Measurements from ENCODE around the gene OR10T2.
A peak's percentile ranks its signal among the peaks of the same experiment; 100 is the strongest.
"Not testable (repeated sequence)": the region's sequence is repeated elsewhere in the genome, so short reads cannot be mapped to it uniquely, and the experiment has no call there.

OR10T2 gene

GRCh38 chr1:158398818-158399514 lies at the start of gene OR10T2:
Gene OR10T2, minus strand, starts transcription at chr1:158399466. Its CDS starts 0 bp downstream, at chr1:158399466.
- no peak within 1 kb of the TSS for H3K4me3 Mint-ChIP-seq

GRCh38 chr1:158445376-158445775 lies 46.1 kb upstream of the OR10T2 start:
- H3K27ac Mint-ChIP-seq, result no peak overlapping the region
- H3K9me3 Mint-ChIP-seq (ENCODE audit: low read depth), result no peaks in the 10 kb centered on the region

More at GRCh38 chr1:158398818-158399514, at the start of gene OR10T2:
- Mint-ChIP-seq H3K27ac (peak within 1 kb of the TSS; percentile 8), H3K4me1 (ENCODE audit: low read depth) (peaks cover 5% of the 10 kb centered on the region), H3K27me3 (peaks cover 14% of the 10 kb centered on the region), H3K9me3 (ENCODE audit: low read depth) (no peaks in the 10 kb centered on the region), H3K36me3 (no peaks in the 10 kb centered on the region)

DNA sequence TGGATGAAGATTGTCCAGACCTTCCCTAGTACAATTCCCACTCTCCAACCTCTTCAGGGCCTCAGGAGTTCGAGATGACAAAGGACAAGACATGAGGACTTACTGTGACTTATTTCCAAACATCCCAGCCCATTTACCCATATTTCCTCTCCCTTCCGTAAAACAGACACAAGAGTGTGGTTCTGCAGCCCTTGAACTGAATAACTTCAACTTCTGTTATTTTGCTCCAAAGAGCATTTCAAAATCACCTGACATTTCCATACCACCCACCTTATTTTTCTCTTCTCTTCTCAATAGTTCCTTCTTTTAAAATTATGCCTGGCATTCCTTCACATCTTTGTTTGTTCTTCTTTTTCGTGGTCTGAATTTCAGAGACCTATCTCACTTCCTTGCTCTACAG lies 35.5 kb upstream of the OR10T2 start:
- Mint-ChIP-seq H3K4me1 (ENCODE audit: low read depth) (no peaks in the 10 kb centered on the region), H3K4me3 (no peak overlapping the region), H3K36me3 (no peaks in the 10 kb centered on the region), H3K27me3 (peaks cover 15% of the 10 kb centered on the region), H3K27ac (no peak overlapping the region), H3K9me3 (ENCODE audit: low read depth) (no peaks in the 10 kb centered on the region)

More at GRCh38 chr1:158445376-158445775, 46.1 kb upstream of the OR10T2 start:
- Mint-ChIP-seq H3K36me3 (no peaks in the 10 kb centered on the region), H3K4me1 (ENCODE audit: low read depth) (no peaks in the 10 kb centered on the region), H3K27me3 (peaks cover 9% of the 10 kb centered on the region), H3K4me3 (no peak overlapping the region)

- H3K36me3 Mint-ChIP-seq; H3K4me1 Mint-ChIP-seq (ENCODE audit: low read depth); H3K4me3 Mint-ChIP-seq; H3K27ac Mint-ChIP-seq; H3K9me3 Mint-ChIP-seq (ENCODE audit: low read depth): not testable (repeated sequence)
- H3K27me3 Mint-ChIP-seq, result peaks cover 14% of the 10 kb centered on the region
Measured at GRCh38 chr1:158430163-158430562, 30.9 kb upstream of the OR10T2 start.

- Mint-ChIP-seq H3K27me3 (peaks cover 2% of the 10 kb centered on the region), H3K27ac (no peak within 1 kb of the TSS)
Measured at GRCh38 chr1:158426137-158426536, 26.9 kb upstream of the OR10T2 start, which contains the start of gene OR10K2. Gene OR10K2, minus strand, starts transcription at chr1:158426237. Its CDS starts 5,371 bp downstream, at chr1:158420866.

DNA sequence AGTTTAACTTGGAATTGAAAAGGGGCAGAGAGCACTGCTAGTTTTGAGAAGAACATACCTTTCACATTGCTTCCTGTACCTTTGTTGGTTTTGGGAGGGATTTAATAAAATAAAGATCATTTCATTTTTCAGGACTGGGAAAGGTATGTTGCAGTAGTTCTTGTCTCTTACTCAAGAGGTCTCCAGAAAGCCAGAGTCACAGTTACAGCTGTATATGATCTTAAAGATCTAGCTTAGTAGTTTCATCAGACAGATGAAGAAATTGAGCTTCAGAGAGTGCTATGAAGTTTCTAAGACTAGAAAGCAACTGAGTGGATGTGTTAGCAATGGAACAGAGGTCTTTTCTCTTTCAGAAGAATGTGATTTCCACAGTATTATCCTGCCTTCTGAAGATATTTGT lies 25.8 kb upstream of the OR10T2 start:
- Mint-ChIP-seq H3K36me3 (peaks cover 2% of the 10 kb centered on the region), H3K4me3 (no peak overlapping the region), H3K27me3 (peaks cover 2% of the 10 kb centered on the region), H3K4me1 (ENCODE audit: low read depth) (no peaks in the 10 kb centered on the region), H3K27ac (no peak overlapping the region), H3K9me3 (ENCODE audit: low read depth) (no peaks in the 10 kb centered on the region)

More at GRCh38 chr1:158426137-158426536, 26.9 kb upstream of the OR10T2 start, which contains the start of gene OR10K2:
- H3K36me3 Mint-ChIP-seq, result peaks cover 2% of the 10 kb centered on the region
- H3K9me3 Mint-ChIP-seq (ENCODE audit: low read depth), result no peaks in the 10 kb centered on the region
- H3K4me1 Mint-ChIP-seq (ENCODE audit: low read depth), result no peaks in the 10 kb centered on the region
- no peak within 1 kb of the TSS for H3K4me3 Mint-ChIP-seq

- Mint-ChIP-seq H3K9me3 (ENCODE audit: low read depth) (no peaks in the 10 kb centered on the region), H3K27ac (no peak overlapping the region), H3K36me3 (no peaks in the 10 kb centered on the region), H3K27me3 (peaks cover 2% of the 10 kb centered on the region), H3K4me1 (ENCODE audit: low read depth) (no peaks in the 10 kb centered on the region), H3K4me3 (no peak overlapping the region)
Measured at GRCh38 chr1:158422212-158422611, 22.9 kb upstream of the OR10T2 start.

GRCh38 chr1:158417586-158417985 lies 18.3 kb upstream of the OR10T2 start:
- H3K27me3 Mint-ChIP-seq, result peaks cover 2% of the 10 kb centered on the region
- no peak overlapping the region for H3K4me3 Mint-ChIP-seq
- no peaks in the 10 kb centered on the region for H3K4me1 Mint-ChIP-seq (ENCODE audit: low read depth)

DNA sequence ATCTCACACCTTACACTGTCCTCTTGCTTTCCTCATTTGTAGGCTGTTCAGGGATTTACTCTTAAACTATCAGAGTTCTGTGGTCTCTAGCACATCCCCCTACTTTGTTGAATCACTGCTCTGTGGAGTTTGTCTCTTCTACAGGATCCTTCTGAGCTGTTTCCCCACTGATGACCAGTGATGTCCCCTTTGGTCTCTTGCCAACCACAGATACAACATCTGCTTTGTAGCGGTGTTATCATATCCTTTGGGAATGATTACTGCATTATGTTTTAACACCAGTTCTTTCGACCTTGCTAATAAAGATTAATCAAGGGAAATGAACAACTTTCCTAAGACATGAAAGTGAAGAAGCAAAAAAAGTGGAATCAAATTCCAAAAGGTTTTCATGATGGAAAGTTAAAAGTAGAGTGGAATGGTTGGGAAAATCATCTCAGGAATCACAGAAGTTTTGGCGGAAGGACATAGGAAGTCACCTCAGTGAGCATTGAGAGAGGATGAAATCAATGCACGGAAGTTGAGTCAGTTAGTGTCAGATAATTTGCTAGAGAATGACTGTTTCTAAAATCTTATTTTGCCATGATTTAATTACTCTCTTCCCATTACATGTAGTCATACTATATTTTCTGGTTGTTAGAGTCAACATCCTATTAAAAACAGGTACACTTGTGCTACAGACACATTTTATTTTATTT lies 15.5 kb upstream of the OR10T2 start:
- Mint-ChIP-seq H3K4me3 (no peak overlapping the region), H3K4me1 (ENCODE audit: low read depth) (no peaks in the 10 kb centered on the region), H3K27ac (no peak overlapping the region), H3K27me3 (peaks cover 2% of the 10 kb centered on the region), H3K36me3 (no peaks in the 10 kb centered on the region), H3K9me3 (ENCODE audit: low read depth) (no peaks in the 10 kb centered on the region)

More at GRCh38 chr1:158417586-158417985, 18.3 kb upstream of the OR10T2 start:
- H3K36me3 Mint-ChIP-seq, result no peaks in the 10 kb centered on the region
- no peaks in the 10 kb centered on the region for H3K9me3 Mint-ChIP-seq (ENCODE audit: low read depth)
- no peak overlapping the region for H3K27ac Mint-ChIP-seq

DNA sequence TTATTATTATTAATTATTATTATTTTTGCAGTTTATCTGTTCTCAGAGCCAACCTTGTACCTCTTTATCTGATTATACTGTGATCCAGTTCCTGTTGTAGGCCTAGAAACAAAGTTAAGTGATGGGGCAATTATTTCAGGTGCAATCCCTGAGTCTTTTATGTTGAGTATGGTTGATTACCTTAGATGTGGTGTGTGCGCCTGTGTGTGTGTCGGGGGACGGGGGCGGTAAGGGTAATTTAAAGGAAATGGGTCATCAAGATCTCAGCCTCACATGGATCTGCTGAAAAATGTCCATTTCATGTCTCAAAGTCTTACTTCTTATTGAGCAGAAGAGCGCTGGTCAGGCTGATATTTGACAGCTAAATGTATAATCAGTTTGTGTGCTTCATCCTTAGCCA lies 7.8 kb upstream of the OR10T2 start:
- no peaks in the 10 kb centered on the region for H3K9me3 Mint-ChIP-seq (ENCODE audit: low read depth)
- H3K27me3 Mint-ChIP-seq, result peaks cover 5% of the 10 kb centered on the region
- H3K36me3 Mint-ChIP-seq, result no peaks in the 10 kb centered on the region
- H3K4me1 Mint-ChIP-seq (ENCODE audit: low read depth), result no peaks in the 10 kb centered on the region
- no peak overlapping the region for H3K27ac Mint-ChIP-seq
- no peak overlapping the region for H3K4me3 Mint-ChIP-seq

- no peak overlapping the region for H3K4me3 Mint-ChIP-seq
- peaks cover 14% of the 10 kb centered on the region for H3K27me3 Mint-ChIP-seq
- no peaks in the 10 kb centered on the region for H3K9me3 Mint-ChIP-seq (ENCODE audit: low read depth)
- no peaks in the 10 kb centered on the region for H3K36me3 Mint-ChIP-seq
- H3K27ac Mint-ChIP-seq, result no peak overlapping the region
- H3K4me1 Mint-ChIP-seq (ENCODE audit: low read depth), result peaks cover 5% of the 10 kb centered on the region
Measured at GRCh38 chr1:158400871-158401270, 1.6 kb upstream of the OR10T2 start.

GRCh38 chr1:158396646-158397045 lies 2.6 kb downstream of the OR10T2 start:
- Mint-ChIP-seq H3K4me3 (no peak overlapping the region), H3K27ac (no peak overlapping the region), H3K9me3 (ENCODE audit: low read depth) (no peaks in the 10 kb centered on the region), H3K36me3 (no peaks in the 10 kb centered on the region), H3K27me3 (peaks cover 19% of the 10 kb centered on the region), H3K4me1 (ENCODE audit: low read depth) (peaks cover 5% of the 10 kb centered on the region)

GRCh38 chr1:158393476-158393875 lies 5.8 kb downstream of the OR10T2 start:
- Mint-ChIP-seq H3K27me3 (peaks cover 13% of the 10 kb centered on the region), H3K4me1 (ENCODE audit: low read depth) (no peaks in the 10 kb centered on the region), H3K36me3 (no peaks in the 10 kb centered on the region), H3K4me3 (no peak overlapping the region), H3K9me3 (ENCODE audit: low read depth) (no peaks in the 10 kb centered on the region), H3K27ac (no peak overlapping the region)

- Mint-ChIP-seq H3K27ac (no peak overlapping the region), H3K9me3 (ENCODE audit: low read depth) (no peaks in the 10 kb centered on the region), H3K4me1 (ENCODE audit: low read depth) (no peaks in the 10 kb centered on the region), H3K36me3 (no peaks in the 10 kb centered on the region), H3K4me3 (no peak overlapping the region), H3K27me3 (peaks cover 13% of the 10 kb centered on the region)
Measured at GRCh38 chr1:158391099-158391498, 8.2 kb downstream of the OR10T2 start.

GRCh38 chr1:158390331-158390730 lies 8.9 kb downstream of the OR10T2 start:
- H3K27ac Mint-ChIP-seq, result no peak overlapping the region
- H3K27me3 Mint-ChIP-seq, result peaks cover 8% of the 10 kb centered on the region
- H3K4me1 Mint-ChIP-seq (ENCODE audit: low read depth), result no peaks in the 10 kb centered on the region
- no peaks in the 10 kb centered on the region for H3K9me3 Mint-ChIP-seq (ENCODE audit: low read depth)
- no peak overlapping the region for H3K4me3 Mint-ChIP-seq
- no peaks in the 10 kb centered on the region for H3K36me3 Mint-ChIP-seq

Data from activated naive CD8-positive, alpha-beta T cell (primary cell).